ENCODE data around the gene CHRDL1.
"Not testable (repeated sequence)": the region's sequence is repeated elsewhere in the genome, so short reads cannot be mapped to it uniquely, and the experiment has no call there.

The CHRDL1 gene

GRCh38 chrX:110795645-110796406 is at the start of gene CHRDL1:
Gene CHRDL1 (minus strand): TSS chrX:110795817. CDS start chrX:110792181, 3,636 bp downstream.
- peak in 1 of 2 donors; percentile 3 for DNase-seq

- no peak for DNase-seq
Measured at GRCh38 chrX:110836982-110837381, 41.4 kb upstream of the CHRDL1 start.

- no peak for DNase-seq
Measured at GRCh38 chrX:110836451-110836850, 40.8 kb upstream of the CHRDL1 start.

- no peak for DNase-seq
Measured at GRCh38 chrX:110836001-110836400, 40.4 kb upstream of the CHRDL1 start.

- DNase-seq: no peak
Measured at GRCh38 chrX:110825972-110826371, 30.4 kb upstream of the CHRDL1 start.

GRCh38 chrX:110816543-110816942 is 20.9 kb upstream of the CHRDL1 start:
- DNase-seq: not testable (repeated sequence)

- DNase-seq: no peak
Measured at GRCh38 chrX:110806145-110806544, 10.5 kb upstream of the CHRDL1 start.

GRCh38 chrX:110805303-110805702 is 9.7 kb upstream of the CHRDL1 start:
- no peak for DNase-seq

- no peak for DNase-seq
Measured at GRCh38 chrX:110804446-110804845, 8.8 kb upstream of the CHRDL1 start.

- no peak for DNase-seq
Measured at GRCh38 chrX:110803506-110803905, 7.9 kb upstream of the CHRDL1 start.

- DNase-seq: no peak
Measured at GRCh38 chrX:110796407-110796697, 735 bp upstream of the CHRDL1 start.

- no peak for DNase-seq
Measured at GRCh38 chrX:110794601-110795000, 1.0 kb downstream of the CHRDL1 start.

GRCh38 chrX:110791071-110791470 is 4.5 kb downstream of the CHRDL1 start:
- DNase-seq: no peak

GRCh38 chrX:110786486-110786885 is 9.1 kb downstream of the CHRDL1 start:
- no peak for DNase-seq

- DNase-seq: no peak
Measured at GRCh38 chrX:110759785-110760184, 35.8 kb downstream of the CHRDL1 start.

- DNase-seq: no peak
Measured at GRCh38 chrX:110758781-110759422, 36.7 kb downstream of the CHRDL1 start.

- no peak for DNase-seq
Measured at GRCh38 chrX:110755611-110756010, 40.0 kb downstream of the CHRDL1 start.

GRCh38 chrX:110755061-110755460 is 40.6 kb downstream of the CHRDL1 start:
- no peak for DNase-seq

- no peak for DNase-seq
Measured at GRCh38 chrX:110750526-110751189, 45.0 kb downstream of the CHRDL1 start.

GRCh38 chrX:110748256-110748806 is 47.3 kb downstream of the CHRDL1 start:
- DNase-seq: no peak

- DNase-seq: no peak
Measured at GRCh38 chrX:110746014-110746413, 49.6 kb downstream of the CHRDL1 start.

GRCh38 chrX:110745288-110745687 is 50.3 kb downstream of the CHRDL1 start:
- no peak for DNase-seq

GRCh38 chrX:110743679-110744340 is 51.8 kb downstream of the CHRDL1 start:
- DNase-seq: no peak
